ENCODE results near the gene CIAPIN1. TPM values are rescaled to one million over a fixed set of nuclear protein-coding genes. Genes with fewer than 3 reads are reported as not detected.

The CIAPIN1 gene
- polyA plus RNA-seq, 3 donors = 24.0 to 46.5 (median 42.1) TPM

DNA sequence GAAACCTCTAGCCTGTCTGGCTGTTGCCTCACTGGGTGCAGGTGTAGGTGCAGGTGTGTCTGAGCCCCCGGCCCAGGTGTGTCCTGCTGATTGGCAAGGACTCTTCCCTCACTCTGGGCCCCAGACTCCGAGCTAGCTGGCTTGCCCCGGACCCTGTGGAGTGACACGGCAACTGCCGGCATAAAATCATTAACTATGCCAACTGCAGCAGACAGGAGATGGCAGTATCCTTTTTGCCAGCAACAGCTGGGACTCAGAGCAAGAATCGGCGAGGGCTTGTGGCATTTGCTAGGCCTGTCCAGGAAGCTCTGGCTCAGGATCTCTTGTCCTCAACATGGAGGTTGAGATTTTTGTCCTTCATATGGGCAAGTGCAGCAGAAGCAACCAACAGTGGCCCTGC is 20.8 kb downstream of the CIAPIN1 start:
- DNase-seq = no peak
- Mint-ChIP-seq H3K4me1 (peaks cover 4% of the 10 kb centered on the region), H3K4me3 (no peak overlapping the region), H3K27me3 (ENCODE audit: low read depth in 3 of 3) (no peaks in the 10 kb centered on the region), H3K36me3 (peaks cover 42 to 53% of the 10 kb centered on the region in 2 donors), H3K27ac (no peak overlapping the region), H3K9me3 (peaks cover 0 to under 1% (median 0%) of the 10 kb centered on the region in 7 donors)
- Histone ChIP-seq H3K27me3 (ENCODE audit: control insufficient read depth in 2 of 2, insufficient read depth in 2 of 2, low read length in 2 of 2) (no peaks in the 10 kb centered on the region), H3K79me2 (ENCODE audit: insufficient read depth, low read length) (no peaks in the 10 kb centered on the region), H3K4me3 (replicated peaks in 1 of 3; ENCODE audit: low read depth in 2 of 3, low read length in 3 of 3) (no peak overlapping the region), H3K9ac (ENCODE audit: insufficient read depth, low read length, poor library complexity, severe bottlenecking) (no peak overlapping the region), H3K36me3 (replicated peaks in 1 of 2; ENCODE audit: control insufficient read depth in 1 of 2, insufficient read depth in 2 of 2, low read length in 2 of 2) (peaks cover 38 to 50% of the 10 kb centered on the region in 2 donors), H3K4me2 (replicated peaks; ENCODE audit: extremely low read depth, low read length, poor library complexity, severe bottlenecking) (no peak overlapping the region), H2AFZ (ENCODE audit: insufficient read depth, low read depth, low read length, poor library complexity, severe bottlenecking) (no peak overlapping the region), H3K9me3 (replicated peaks in 1 of 2; ENCODE audit: control insufficient read depth in 1 of 2, insufficient read depth in 1 of 2, low read length in 2 of 2) (no peaks in the 10 kb centered on the region), H3K27ac (ENCODE audit: low read depth in 1 of 2, low read length in 2 of 2) (no peak overlapping the region), H4K20me1 (ENCODE audit: insufficient read depth, low read length) (no peaks in the 10 kb centered on the region), H3K4me1 (ENCODE audit: control insufficient read depth in 1 of 2, insufficient read depth in 2 of 2, low read length in 2 of 2) (no peaks in the 10 kb centered on the region)
- intact Hi-C loops (cut with micrococcal nuclease) = no loop called here
- 96% methylated on average over 5 of the region's 7 CpGs for WGBS (ENCODE audit: insufficient coverage)
- TF ChIP-seq, protein P1, sequence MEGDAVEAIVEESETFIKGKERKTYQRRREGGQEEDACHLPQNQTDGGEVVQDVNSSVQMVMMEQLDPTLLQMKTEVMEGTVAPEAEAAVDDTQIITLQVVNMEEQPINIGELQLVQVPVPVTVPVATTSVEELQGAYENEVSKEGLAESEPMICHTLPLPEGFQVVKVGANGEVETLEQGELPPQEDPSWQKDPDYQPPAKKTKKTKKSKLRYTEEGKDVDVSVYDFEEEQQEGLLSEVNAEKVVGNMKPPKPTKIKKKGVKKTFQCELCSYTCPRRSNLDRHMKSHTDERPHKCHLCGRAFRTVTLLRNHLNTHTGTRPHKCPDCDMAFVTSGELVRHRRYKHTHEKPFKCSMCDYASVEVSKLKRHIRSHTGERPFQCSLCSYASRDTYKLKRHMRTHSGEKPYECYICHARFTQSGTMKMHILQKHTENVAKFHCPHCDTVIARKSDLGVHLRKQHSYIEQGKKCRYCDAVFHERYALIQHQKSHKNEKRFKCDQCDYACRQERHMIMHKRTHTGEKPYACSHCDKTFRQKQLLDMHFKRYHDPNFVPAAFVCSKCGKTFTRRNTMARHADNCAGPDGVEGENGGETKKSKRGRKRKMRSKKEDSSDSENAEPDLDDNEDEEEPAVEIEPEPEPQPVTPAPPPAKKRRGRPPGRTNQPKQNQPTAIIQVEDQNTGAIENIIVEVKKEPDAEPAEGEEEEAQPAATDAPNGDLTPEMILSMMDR (IDR thresholded peaks at IDR 0.05) = no peak

DNA sequence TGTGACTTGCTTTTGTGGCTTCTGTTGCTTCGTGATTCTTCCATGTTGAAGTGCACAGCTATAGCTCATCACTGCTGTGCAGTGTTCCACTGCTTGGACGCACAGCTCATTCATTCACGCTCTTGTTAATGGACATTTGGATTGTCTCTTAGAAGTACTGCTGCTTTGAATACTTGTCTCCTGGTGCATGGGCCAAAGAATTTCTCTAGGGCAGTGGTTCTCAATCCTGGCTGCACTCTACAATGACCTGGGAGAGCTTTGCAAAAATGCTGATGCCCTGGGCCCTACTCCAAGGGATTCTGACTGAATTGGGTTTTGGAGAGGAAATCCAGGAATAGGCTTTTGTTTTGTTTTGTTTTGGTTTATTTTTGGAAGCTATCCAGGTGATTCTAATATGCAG is 22.6 kb downstream of the CIAPIN1 start:
- Mint-ChIP-seq H3K4me3 (no peak overlapping the region), H3K27ac (peak overlapping the region in 1 of 7 donors; percentile 63), H3K9me3 (peaks cover 0 to 2% (median 0%) of the 10 kb centered on the region in 7 donors), H3K4me1 (peaks cover 4% of the 10 kb centered on the region), H3K27me3 (ENCODE audit: low read depth in 3 of 3) (peaks cover 0 to 2% (median 0%) of the 10 kb centered on the region in 3 donors), H3K36me3 (peaks cover 24 to 35% of the 10 kb centered on the region in 2 donors)
- H3K9ac ChIP-seq (ENCODE audit: insufficient read depth, low read length, poor library complexity, severe bottlenecking) = no peak overlapping the region
- WGBS (ENCODE audit: insufficient coverage) = 100% methylated on average over 2 of the region's 3 CpGs
- no peaks in the 10 kb centered on the region for H3K27me3 ChIP-seq (ENCODE audit: control insufficient read depth in 2 of 2, insufficient read depth in 2 of 2, low read length in 2 of 2)
- no peak overlapping the region for H3K4me3 ChIP-seq (replicated peaks in 1 of 3; ENCODE audit: low read depth in 2 of 3, low read length in 3 of 3)
- H3K9me3 ChIP-seq (replicated peaks in 1 of 2; ENCODE audit: control insufficient read depth in 1 of 2, insufficient read depth in 1 of 2, low read length in 2 of 2) = no peaks in the 10 kb centered on the region
- no peaks in the 10 kb centered on the region for H3K79me2 ChIP-seq (ENCODE audit: insufficient read depth, low read length)
- peaks cover 21 to 32% of the 10 kb centered on the region in 2 donors for H3K36me3 ChIP-seq (replicated peaks in 1 of 2; ENCODE audit: control insufficient read depth in 1 of 2, insufficient read depth in 2 of 2, low read length in 2 of 2)
- intact Hi-C loops (cut with micrococcal nuclease) = no loop called here
- H3K4me2 ChIP-seq (replicated peaks; ENCODE audit: extremely low read depth, low read length, poor library complexity, severe bottlenecking) = no peak overlapping the region
- H3K4me1 ChIP-seq (ENCODE audit: control insufficient read depth in 1 of 2, insufficient read depth in 2 of 2, low read length in 2 of 2) = no peaks in the 10 kb centered on the region
- H3K27ac ChIP-seq (ENCODE audit: low read depth in 1 of 2, low read length in 2 of 2) = no peak overlapping the region
- no peak overlapping the region for H2AFZ ChIP-seq (ENCODE audit: insufficient read depth, low read depth, low read length, poor library complexity, severe bottlenecking)
- H4K20me1 ChIP-seq (ENCODE audit: insufficient read depth, low read length) = no peaks in the 10 kb centered on the region
- DNase-seq = no peak
- TF ChIP-seq, protein P1 (IDR thresholded peaks at IDR 0.05) = no peak

All from CD14-positive monocyte (primary cell).